Measurements from ENCODE around the gene FAAP20.
A peak's percentile ranks its signal among the peaks of the same experiment; 100 is the strongest.

FAAP20 gene

DNA sequence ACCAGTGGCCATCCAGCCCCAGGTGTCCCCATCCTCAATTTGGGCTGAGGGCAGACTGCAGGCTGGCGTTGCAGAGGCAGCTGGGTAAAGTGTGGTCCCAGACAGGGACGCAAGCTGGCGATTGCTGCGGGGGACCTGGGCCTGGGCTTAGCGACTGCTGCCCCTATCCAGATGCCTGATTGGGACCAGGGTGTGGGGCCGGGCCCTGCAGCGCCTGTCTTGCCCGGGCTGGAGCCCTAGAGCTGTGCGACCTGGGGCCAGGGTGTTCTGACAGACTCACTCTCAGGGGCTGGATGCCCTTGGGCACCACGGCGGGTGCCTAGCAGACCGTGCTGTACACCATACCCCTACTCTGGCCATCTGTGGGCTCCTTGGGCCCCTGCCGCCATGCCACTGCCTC, 16.2 kb upstream of the FAAP20 start:
- no peak for DNase-seq (ENCODE audit: low spot score)

DNA sequence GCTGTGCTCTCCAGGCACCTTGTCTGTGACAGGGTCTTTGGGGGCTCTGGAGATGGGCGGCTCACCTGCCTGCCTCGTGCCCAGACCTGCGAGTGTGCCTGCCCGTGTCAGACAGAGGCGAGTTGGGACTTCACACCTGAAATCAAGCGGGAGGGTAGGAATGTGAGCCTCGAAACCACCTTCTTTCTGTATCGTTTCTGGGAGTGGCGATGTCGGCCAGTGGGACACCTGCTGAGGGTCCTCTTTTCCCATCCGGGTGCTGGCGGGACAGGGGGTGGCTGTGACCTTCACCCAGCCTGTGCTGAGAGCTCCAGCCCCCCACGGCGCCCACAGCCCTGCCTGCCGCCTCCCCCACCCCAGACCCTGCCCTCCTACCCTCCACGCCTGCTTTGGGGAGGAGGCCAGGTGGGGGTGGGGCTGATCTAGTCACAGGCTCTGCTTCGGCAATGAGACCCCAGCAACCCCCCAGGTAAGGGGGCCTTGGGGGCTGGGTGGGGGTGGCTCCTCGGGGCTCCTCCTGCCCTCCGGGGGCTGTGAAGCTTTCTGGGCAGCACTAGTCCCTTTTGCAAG, 15.6 kb upstream of the FAAP20 start:
- DNase-seq (ENCODE audit: low spot score): no peak

DNA sequence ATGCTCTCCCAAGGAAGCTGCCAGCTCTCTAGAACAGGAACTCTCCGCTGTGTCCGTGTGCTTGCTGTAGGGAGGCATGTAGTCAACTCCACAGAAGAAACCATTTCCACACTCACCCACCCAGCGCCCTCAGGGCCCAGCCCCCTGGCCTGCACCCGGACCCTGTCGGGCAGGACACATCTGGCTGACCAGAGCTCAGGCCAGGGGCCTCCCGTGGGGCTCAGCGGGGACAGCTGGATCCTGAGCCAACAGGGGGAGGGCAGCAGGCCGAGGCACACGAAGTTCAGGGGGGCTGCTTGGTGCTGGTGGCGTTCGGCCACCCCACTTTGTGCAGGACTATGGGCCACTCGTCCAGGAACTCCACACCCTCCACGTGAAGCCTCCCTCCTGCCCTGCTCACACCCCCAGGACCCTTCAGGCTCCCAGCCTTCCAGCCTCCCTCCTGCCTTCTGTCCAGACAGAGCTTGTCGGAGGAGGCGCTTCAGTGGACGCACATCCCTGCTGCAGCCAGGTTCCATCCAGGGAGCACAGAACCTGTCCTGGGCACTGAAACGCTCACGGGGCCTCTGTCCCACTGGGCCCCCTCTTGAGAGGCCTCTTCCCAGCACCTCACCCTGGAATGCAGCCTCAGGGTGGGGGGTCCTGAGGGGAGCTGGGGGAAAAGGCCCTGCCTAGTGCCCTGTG, 15.0 kb upstream of the FAAP20 start:
- DNase-seq (ENCODE audit: low spot score): no peak

DNA sequence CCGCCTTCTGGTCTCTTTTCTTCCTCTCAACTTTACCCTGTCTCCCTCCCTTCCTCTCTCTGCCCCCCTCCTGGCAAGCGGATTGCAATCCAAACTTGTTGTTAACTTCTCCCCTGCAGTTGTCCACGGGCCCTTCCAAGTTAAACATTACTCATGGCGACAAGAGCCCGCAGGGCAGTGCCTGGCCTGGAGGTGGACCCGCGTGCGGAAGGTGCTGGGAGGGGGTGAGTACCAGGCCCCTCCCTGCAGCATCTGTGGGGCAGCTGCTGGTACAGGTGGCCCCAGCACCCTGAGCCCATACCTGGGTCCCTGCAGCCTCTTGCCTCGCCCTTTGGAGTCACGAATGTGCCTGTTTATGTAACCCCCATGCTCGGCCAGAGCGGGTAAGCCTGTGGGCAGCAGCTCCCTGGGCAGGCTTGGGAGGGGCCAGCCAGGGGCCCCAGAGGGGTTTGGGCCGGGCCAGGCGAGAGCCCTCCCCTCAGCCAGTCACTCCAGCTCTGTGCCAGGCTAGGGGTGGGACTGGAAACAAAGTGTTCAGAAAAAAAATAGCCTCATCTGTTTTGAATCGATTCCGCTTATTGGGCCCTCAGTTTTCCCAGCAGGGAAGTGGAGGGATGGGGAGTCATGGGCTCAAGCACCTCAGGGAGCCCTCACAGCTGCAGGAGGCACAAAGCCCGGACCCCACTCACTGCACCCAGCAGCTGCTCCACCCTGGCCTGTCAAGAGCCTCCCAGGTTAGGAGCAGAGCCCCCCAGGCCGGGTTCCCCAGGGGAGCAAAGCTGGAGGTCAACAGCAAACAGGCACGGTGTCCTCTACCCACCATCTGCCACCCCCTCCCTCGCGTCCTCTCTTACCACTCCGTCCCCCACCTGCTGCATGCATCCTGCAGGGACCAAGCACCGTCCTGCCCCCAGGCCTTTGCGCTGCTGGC, 14.0 kb upstream of the FAAP20 start:
- DNase-seq (ENCODE audit: low spot score): peak; percentile 72

DNA sequence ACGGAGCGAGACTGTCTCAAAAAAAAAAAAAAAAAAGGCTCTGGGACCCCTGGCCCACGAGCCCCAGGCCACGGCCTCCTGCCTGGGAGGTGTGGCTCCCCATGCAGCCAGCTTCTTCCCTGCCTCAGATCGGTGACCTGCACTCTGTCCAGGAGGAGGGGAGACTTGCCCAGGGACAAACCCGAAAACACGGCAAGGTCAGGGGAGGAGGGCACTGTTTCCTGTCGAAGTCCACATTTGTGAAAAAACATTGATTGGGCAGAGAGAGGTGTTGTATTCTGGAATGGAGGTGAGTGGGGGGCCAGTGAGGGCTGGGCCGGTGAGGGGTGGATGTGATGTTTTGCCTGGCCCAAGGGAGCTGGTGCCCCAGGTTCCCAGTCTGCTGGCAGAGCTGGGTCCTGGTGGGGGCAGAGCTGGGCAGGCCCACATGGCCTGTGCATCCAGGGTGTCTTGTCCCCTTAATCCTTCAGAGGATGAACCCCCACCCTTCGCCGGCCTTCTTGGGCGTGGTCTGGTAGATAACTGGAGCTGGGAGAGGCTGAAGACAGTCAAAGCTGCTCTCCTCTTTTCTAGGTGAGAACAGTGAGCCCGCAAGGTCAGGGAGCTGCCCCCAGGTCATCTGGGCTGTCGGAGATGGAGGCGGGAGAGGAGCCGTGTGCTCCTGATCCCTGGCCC, 12.4 kb upstream of the FAAP20 start:
- DNase-seq (ENCODE audit: low spot score): no peak

DNA sequence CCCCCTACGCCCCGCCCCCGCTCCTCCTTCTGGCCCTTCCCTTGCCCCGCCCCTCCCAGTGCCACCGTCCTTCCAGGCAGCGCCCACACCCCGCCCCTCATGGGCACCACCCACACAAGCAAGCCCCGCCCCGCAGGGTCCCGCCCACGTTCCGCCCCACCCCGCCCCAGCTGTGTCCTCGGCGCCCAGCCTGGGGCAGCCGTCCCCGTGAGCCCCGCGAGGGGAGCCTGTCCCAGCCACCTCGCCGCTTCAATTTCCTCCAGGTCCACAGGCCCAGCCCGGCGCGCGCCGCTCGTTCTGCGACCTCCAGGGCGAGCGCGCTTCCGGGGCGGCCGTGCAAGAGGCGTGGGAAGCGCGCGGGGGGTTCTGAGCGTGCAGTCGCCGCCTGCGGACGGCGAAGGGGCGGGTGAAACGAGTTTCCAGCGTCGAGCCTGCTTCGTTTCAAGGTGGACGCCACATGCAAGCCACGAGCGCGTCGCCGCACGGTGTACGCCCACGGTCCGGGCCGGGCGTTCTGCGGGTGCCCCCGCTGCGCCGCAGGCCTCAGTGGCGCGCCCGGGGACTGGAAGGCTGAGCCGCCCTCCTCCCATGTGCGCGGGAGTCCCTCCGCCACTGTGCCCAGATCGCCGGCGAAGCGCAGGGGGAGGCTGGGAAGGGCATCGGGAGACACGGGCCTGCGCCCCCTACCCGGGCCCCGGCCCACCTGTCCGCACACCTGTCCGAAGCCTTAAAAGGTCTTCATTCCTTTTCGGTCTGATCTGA, 10.8 kb upstream of the FAAP20 start:
- peak; percentile 87 for DNase-seq (ENCODE audit: low spot score)

DNA sequence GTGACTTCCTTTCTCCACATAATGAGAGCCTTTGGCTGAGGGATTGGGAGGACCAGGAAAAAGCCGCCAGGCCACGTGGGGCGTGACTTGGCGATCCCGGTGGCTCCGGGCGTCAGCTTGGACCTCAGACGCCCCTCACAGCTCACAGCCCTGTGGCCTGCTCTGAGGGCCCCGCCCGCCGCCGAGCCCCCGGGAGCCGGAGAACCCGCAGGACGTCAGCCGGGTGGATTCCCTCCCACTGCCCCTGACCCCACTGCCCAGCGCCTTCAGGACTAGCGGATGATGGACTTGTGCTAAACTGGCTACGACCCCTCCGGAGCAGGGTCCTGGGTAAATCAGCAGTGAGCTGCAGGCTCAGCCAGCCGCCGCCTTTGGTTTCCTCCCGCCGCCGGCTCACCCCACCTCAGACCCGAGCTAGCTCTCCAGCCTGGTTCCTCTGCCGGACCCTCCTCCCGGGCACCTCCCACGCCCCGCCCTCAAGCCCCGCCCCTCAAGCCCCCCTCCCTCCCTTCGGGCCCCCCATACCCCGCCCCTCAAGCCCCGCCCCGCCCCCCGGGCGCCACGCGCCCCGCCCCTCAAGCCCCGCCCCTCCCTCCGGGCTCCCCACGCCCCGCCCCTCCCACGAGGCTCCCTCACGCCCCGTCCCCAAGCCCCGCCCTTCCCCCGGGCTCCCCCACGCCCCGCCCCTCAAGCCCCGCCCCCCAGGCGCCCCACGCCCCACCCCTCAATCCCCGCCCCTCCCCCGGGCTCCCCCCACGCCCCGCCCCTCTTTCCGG, 10.0 kb upstream of the FAAP20 start:
- peak; percentile 92 for DNase-seq (ENCODE audit: low spot score)

DNA sequence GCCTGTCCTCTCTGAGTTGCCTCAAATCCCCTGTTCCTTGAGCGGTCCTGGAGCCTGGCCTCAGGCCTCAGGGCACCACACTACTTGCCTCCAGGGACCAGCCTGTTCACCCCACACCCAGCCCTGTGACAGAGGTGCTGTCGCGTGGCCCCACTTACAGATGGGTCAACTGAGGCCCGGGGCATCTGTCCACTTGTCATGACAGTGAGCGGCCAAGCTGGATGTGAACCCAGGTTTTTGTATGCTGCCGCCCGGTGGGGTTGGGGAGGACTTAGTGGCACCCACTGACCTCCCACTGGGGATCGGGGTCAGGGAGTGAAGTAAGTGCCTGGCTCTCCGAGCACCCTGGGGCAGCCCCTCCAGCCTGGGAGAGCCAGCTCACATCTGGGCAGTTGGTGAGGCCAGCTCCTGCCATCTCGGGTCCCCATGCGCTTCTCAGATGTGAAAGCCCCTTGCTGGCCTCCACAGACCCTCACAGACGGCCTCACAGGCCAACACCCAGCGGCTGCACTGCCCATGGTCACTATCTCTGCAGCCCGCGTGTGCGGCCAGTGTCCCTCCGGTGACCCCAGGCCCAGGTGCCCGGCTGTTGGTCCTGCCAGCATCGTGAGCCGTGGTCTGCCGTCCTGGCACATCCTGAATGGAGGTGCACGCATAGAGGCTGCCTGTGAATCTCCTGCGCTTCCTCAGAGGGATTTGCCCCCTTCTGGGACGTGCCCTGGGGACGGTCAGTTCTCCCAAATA, 9.3 kb upstream of the FAAP20 start:
- DNase-seq (ENCODE audit: low spot score): no peak

DNA sequence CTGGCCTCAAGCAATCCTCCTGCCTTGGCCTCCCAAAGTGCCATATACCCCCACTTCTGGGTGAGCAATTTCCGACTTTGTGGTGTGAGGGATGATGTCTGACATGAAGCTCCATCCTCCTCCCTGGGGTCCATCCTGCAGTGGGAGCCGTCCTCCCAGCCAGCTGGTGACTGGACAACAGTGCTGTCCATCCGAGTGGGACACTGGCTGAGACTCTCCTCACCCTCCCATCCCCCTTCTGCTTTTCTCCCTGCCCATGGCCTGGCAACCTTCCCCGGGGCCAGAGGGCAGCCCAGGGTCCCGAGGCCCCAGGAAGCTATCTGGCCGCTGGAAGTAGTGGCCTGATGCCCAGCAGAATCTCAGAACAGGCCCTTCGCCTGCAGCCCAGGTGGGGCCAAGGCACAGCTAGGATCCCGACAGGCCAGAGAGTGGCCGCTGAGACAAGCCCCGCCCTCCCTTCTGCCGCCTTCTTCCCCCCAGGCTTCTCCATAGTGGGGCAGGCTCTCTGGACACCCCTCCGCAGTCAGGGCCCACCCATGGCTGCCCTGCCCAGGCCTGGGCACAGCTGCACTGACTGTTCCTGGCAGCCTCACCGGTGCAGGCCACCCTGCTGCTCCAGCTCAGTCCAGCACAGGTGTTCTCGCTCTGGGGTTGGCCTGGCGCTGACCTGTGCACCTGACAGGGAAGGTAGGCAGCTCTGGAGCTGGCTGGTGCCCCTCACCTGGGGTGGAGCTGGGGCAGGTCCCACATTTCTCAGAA, 8.4 kb upstream of the FAAP20 start:
- DNase-seq (ENCODE audit: low spot score): no peak

DNA sequence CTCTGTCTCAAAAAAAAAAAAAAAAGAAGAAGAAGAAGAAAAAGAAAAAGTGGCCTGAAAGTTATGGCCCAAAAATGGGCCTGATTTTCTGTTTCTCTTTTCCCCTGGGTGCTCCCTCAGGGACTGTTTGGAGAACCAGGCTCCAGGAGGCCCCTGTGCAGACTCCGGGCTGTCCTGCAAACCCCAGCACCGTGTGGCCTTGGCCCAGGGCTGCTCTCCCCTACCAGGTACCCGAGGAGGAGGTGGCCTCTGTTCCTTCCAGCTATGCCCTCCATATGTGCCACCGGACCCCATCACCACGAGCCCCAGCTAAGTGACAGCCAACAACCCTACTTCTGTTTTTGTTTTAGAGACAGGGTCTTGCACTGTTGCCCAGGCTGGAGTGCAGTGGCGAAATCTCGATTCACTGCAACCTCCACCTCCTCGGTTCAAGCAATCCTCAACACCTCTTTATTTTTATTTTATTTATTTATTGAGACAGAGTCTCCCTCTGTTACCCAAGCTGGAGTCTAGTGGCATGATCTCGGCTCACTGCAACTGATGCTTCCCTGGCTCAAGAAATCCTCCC, 7.5 kb upstream of the FAAP20 start:
- no peak for DNase-seq (ENCODE audit: low spot score)

DNA sequence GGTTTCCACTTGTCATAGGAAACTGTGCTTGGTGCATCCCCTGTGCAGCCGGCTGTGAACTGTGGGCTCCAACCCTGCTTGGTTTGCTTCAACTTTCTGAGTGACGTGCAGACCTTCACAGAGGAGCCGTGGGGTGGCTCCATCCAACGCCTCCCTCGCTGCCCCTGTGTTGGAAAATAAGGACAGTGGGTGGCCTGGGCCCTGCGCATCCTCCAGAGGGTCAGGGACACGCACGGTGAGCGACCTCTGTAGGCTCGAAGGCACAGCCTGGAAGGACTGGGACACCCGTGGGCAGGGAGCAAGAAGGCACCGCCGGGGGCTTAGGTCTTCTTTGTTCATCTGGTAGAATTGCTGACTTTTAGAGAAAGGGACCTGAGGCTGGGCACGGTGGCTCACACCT, 6.5 kb upstream of the FAAP20 start:
- DNase-seq (ENCODE audit: low spot score): no peak

DNA sequence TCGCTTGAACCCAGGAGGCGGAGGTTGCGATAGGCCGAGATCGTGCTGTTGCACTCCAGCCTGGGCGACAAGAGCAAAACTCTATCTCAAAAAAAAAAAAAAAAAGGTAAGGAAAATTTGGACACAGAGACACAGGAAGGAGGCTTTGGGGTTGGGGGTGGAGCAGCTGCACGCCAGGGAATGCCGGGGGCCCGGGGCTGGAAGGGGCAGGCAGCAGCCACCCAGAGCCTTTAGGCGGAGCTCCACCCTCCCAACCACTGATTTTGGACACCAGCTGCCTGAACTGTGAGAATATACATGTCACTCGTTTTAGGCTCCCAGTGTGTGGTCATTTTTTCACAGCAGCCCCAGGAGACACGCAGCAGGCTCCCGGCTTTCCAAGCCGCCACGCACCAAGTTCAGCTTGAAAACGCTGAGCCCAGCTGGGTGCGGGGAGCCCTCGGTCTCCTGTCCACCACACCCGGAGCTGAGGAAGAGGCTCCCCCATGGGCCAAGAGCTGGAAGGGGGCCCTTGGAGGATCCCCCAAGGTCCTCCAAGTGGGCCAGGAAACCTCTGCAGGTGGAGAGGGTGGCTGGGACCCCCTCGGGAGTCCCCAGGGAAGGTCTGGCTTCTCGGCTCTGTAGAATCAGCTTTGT, 5.9 kb upstream of the FAAP20 start:
- no peak for DNase-seq (ENCODE audit: low spot score)

DNA sequence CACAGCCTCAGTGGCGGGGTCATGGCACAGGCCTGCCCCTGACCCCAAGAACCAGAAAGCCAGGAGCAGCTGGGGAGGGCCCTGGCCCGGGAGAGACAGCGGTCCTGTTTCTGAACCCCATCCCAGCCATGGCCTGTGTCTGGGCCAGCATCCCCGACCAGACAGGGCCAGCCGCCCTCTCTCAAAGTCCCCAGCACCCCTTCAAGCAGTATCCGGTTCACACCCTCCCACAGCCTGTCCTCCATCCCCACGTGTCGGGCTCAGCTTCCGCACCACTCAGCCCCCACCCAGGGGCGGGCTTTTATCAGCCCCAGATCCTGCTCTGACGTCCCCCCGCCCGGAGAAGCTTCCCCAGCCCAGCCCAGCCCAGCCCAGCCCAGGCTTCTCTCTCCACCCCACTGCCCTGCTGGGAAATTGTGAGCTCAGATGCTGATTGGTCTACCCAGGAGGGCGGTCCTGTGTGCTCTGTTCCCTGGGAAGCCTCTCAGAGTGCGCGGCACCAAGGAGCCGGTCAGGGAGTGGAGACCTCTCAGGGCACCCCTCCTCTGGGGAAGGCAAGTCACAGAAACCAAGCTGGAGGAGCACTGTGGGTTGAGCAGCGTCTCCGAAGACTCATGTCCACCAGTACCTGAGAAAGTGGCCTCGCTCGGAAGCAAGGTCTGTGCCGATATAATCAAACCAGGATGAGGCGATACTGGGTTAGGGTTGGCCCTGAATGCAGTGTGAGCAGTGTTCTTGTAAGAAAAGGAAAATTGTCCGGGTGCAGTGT, 4.7 kb upstream of the FAAP20 start:
- DNase-seq (ENCODE audit: low spot score): peak; percentile 98

DNA sequence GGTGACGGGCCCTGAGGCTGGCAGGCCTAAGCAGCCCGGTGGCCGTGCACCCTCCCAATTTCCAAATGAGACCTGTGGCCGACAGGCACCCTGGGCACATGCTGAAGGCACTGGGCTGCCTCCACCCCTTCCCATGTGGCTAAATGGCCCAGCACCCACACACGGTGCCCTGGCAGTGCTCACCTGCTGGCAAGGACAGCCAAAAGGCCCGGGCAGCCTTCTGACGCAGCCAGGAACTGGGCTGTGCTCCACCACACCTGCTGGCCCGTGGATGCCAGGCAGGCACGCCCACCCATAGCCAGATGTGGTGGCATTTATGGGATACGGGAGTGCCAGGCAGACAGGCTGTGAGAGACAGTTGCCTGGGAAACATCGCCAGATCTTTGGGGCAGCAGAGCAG, 4.0 kb upstream of the FAAP20 start:
- DNase-seq (ENCODE audit: low spot score): no peak

DNA sequence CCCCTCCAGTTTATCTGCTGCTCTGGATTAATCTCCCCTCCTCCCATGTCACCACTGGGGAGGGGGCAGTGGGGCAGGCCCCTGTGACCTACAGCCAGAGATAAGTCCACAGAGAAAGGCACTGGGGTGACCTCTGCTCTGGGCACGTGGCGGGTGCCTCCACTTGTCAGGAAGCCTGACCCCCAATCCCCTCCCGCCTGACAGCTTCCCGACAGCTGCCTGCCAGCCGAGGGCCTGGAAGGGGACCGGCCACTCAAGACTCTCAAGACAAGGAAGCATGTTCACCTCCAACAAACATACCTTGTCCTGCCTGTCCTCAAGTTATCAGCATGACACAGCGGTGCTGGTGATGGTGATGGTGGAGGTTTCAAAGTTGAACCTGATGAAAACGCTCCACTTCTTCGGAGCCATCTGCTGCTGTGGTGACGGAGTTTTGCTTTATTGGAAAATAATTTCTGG, 3.2 kb upstream of the FAAP20 start:
- DNase-seq (ENCODE audit: low spot score): no peak

DNA sequence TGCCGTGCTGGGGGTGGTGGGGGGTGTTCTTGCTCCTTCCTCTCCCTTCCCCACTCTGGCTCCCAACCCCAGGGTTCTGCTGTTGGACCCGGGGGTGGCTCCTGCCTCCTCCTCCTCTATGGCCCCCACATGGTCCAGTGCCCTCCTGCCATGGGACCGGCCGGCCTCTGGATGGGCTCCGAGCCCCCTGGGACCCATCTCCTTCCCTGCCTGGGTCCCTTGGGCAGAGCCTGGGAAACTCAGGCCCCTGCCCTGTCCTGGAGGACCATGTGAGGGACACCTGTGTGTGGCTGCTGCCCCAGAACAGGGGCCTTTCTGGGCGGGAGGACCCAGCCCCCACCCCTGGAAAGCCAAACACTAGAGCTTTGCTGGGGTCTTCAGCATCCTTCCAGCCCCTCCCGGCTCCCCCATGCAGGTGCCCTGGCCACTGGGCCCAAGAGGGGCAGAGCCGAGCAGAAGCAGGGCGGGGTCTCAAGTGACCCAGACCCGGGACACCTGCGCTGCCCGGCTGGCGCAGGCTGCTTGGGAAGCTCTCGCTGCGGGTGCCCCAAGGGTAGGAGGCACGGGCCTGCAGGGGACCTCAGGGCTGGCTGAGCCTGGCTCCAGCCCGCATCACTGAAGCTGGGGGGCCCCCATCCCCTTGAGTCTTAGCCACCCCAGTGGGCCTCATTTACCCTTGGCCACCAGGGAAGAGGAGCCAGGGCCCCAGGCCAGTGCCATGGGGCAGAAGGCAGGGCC, 2.5 kb upstream of the FAAP20 start:
- DNase-seq (ENCODE audit: low spot score): no peak

DNA sequence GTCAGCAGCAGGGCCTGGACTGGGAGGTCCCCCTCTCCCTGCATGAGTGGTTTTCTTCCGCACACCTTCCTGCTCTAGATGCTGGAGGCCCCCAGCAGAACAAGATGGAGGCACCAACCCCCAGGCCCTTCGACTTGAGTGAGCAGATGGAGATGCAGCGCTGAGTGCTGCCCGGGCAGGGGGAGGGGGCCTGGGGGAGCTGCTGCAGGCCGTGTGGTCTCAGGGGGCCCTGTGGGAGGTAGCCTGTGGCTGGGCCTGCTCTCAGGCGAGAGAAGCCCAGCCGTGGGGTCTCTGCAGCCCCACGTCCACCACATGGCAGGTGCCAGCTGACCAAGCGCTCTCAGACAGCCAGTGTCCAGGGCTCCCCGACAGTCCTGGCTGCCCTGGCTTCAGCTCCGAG, 1.2 kb upstream of the FAAP20 start:
- no peak for DNase-seq (ENCODE audit: low spot score)
